ENCODE data around the gene GABBR2.
"Not testable (repeated sequence)": the region's sequence is repeated elsewhere in the genome, so short reads cannot be mapped to it uniquely, and the experiment has no call there.

Gene GABBR2

DNA sequence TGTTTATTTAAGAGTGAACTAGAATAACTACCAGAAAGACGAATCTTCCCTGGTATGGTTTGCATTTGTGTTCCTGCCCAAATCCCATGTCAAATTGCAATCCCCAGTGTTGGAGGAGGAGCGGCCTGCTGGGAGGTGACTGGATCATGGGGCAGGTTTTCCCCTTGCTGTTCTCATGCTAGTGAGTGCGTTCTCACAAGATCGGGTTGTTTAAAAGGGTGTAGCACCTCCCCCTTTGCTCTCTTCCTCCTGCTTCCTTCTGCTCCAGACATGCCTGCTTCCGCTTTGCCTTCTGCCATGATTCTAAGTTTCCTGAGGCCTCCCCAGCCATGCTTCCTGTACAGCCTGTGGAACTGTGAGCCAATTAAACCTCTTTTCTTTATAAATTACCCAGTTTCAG, 242.9 kb downstream of the GABBR2 start:
- ATAC-seq: no peak

DNA sequence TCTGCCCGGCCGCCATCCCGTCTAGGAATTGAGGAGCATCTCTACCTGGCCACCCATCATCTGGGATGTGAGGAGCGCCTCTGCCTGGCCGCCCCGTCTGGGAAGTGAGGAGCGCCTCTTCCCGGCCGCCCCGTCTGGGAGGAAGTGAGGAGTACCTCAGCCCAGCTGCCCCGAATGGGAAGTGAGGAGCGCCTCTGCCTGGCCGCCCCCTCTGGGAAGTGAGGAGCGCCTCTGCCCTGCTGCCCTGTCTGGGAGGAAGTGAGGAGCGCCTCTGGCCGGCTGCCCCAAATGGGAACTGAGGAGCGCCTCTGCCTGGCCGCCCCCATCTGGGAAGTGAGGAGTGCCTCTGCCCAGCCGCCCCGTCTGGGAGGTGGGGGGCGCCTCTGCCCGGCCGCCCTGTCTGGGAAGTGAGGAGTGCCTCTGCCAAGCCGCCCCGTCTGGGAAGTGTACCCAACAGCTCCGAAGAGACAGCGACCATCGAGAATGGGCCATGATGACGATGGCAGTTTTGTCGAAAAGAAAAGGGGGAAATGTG, 244.5 kb downstream of the GABBR2 start:
- ATAC-seq: not testable (repeated sequence)

DNA sequence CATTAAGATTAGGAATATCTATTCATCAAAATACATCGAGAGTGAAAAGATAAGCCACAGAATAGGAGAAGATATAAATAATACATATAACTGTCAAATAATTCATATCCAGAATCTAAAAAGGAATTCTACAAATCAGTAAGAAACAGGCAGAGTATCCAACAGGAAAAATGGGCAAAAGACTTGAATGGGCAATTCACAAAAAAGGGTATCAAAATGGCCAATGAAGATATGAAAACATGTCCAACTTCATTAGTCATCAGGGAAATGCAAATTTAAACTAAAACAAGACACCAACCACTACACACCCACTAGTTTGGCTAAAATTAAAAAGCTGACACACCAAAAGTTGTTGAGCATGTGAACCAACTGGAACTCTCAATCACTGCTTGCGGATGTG, 246.4 kb downstream of the GABBR2 start:
- ATAC-seq: no peak

DNA sequence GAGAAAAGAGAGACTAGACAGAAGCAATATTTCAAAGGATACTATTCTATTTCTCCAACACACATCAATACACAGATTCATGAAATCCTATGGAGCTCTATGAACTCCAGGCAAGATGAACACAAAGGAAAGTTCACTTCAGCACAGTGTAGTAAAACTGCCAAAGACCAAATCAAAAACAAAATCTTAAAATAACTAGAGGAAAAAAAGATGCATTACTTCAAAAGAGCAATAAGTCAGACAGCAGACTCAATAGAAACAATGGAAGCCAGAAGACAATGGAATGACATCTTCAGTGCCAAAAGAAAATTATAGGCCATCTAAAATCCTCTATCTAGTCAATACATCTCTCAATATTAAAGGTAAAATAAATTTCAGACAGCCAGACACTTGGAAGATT, 248.0 kb downstream of the GABBR2 start:
- no peak for ATAC-seq

DNA sequence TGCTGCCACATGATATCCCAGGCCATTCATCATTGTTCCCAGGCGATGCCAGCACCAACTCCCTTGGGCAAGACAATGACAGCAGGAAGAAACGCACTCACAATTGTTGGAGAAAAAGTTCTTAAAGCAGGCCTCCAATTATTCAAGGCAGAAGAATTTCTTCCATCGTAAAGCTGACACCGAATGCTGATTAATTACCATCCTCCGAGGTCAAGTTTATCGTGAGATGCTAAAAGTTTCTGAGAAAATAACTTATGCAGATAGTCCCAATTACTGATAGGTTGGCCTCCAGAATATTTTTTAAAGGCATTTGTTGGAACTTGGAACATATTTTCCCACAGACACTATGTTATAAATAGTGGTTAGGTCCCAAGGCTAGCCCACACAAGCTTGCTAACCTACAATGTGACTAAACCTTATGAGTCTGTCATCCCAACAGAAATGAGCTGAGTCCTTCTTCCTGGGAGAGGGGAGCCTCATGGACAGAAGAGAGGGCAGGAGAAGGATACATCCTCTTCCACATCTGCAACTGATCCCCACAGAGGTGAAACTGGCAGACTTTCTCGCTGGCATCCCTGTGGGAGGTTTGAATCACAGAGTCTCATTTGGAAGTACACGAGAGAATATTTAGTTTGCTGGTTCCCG, 250.9 kb downstream of the GABBR2 start:
- no peak for ATAC-seq

DNA sequence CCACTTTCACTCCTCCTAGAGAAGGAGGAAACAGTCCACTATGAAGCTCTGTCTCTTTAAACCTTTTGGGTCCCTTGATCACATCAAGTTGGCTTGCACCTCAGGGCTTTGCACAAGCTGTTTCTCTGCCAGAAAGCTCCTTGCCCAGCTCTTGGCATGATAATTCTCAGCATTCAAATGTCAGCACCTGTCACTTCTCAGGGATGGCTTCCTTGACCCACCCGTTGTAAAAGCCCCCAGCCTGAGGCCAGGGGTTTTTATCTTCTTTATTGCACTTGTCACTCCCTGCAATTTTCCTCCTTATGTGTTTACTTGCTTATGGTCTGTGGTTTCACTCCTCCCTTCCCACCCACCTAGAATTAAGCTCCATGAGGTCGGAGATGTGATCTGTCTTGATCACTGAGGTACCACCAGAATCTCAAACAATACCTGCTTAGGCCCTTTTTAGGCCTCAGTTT, 252.6 kb downstream of the GABBR2 start:
- no peak for ATAC-seq

DNA sequence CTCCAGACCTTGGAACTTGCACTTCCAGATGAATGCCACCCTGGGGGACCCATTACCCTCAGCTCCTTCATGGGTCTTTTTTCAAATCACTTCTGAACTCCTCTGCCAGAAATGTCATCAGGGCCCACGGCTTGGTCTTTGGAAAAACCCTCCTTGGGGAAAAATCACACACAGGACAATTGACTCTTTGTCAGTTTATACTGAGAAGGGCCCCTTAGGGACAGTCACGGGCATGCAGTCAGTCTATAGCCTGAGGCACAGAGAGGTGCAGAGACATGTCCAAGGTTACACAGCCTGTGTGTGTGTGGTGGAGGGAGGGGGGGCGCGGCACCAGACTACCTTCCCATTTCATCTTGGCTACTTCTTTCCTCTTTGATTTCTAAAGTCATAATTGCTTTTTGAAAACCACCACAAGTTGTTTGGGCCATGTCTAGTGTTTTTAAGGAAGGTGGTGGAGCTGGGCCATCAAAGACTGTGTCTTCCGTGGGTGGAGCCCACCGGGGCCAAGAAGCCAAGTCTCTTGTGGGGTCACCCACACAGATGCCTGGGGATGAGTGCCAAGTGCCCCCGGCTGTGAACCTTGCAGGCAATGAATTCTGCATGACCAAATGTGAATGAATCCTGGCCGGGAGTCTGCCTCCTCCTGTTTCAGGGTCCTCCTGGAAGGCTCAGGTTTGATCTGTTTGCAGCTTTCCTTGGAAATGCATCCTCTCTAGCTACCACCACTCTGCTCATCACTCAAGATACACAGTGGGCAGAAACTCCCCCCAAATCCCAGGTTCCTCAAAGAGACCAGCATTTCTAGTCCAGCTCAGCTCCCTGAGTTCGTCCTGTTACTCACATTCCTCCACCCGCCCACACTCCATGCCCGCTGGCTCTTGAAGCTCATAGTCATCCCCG, 253.2 kb downstream of the GABBR2 start:
- no peak for ATAC-seq

DNA sequence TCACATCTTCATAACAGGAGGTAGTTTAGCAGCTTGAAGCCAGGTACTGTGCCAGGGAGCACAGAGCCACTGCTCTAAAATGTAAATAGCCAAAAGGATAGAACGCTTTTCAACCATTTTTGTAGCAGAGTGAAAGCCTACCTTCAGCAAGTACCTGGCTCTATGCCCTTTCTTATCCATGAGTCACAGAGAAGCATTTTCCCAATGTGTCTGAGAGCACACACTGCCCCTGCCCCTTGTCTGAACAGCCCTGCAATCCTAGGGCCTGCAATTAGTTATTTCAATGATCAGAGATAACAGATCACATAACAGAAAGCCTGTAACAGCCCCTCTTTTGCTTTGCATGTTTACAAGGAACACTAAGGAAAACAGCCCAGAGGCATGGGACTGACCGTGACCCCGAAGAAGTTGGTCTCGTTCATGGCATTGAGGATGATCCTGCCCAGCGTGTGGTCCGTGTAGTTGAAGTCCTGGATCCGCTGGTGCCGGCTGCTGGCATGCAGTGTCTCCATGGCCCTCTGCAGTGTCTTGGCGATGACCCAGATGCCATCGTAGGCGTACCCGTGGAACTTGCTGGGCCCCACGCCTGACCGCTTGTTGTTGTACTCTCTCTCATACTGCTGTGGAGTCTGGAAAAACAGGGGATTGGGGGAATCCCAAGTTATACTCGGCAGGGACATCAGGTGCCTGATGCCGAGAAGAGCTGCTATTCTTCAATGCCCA, 255.0 kb downstream of the GABBR2 start:
- no peak for ATAC-seq

DNA sequence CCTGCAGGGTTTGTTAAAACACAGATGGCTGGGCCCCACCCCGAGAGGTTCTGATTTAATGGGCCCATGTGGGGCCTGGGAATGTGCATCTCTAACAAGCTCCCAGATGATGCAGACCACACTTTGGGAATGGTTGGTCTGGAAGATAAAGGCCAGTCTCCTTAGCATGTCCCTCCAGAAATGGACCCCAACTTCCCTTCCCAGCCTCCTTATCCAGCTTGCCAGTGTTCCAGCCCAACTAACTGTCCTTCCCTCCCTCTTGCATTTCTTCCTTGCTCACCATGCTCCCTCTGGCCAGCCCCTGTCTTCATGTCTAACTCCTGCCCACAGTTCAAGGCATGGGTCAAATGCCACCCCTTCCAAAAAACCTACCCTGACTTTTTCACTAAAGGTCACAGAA, 257.2 kb downstream of the GABBR2 start:
- ATAC-seq: no peak

DNA sequence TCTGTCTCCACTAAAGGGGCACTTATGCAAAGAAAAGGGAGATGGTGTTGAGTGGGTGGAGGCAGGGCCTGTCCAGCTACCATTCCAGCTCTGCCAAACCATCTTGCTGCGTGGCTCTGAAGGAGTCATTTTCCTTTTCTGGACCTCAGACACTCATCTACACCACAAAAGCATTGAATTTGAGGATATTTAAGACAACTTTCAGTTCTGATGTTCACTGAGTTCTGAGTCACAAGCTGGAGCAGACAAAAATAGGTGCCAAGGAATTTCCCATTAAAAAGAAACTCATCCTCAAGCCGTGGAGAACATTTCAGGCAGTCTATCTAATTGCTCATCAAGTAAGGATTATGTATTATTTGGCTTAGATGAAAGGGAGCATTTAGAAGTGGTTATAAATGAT, 258.2 kb downstream of the GABBR2 start:
- no peak for ATAC-seq

DNA sequence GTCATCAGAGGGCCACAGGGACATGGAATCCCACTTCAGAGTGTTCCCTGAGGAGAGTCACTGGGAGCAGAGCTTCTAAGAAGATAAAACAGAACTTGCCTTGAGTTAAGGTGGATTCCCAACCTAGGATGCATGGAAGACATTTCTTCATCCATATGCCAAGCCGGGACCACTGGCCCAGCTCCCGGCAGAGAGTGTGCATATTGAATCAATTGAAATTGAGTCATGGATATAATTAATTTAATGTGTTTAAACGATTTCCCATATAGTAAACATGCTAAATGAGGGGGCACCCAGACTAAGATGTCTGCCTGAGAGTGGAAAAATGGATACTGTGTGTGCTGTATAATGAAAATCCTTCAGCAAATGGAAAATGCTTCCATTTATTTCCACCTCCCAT, 258.9 kb downstream of the GABBR2 start:
- ATAC-seq: no peak

DNA sequence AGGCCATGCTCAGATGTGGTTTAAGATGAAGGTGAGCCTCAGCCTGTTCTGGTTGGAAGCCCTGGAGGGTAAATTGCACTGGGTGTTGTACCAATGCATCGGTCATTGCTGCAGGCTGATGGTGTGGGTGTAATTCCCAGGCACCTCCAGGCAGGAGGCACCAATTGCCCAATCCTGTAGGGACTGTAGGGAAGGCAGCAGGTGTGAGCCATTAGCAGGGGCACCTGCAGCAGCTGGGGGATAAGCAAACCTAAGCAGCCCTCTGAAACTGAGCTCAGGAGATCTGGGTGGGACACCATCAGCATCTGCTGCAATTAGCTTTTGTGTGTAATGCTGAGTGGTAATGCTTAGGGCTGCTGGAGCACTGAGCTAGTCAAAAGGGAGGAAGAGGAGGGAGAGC, 263.2 kb downstream of the GABBR2 start:
- ATAC-seq: no peak

DNA sequence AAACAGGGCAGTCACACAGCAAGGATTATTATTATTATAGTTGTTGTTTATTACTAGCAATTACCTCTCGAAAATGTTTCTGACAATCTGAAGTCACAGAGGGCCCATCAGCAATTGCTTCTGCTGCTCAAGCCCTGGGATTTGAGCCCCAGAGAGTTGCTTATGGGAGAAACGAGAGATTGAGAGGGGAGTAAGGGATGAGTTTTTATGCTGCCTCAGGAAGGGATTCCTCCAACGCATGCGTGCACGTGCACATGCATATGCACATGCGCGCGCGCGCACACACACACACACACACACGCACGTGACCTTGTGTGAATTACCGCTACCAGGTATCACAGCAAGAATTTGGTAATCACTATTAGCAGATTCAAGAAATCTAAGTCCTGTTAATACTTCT, 264.1 kb downstream of the GABBR2 start:
- ATAC-seq: no peak

DNA sequence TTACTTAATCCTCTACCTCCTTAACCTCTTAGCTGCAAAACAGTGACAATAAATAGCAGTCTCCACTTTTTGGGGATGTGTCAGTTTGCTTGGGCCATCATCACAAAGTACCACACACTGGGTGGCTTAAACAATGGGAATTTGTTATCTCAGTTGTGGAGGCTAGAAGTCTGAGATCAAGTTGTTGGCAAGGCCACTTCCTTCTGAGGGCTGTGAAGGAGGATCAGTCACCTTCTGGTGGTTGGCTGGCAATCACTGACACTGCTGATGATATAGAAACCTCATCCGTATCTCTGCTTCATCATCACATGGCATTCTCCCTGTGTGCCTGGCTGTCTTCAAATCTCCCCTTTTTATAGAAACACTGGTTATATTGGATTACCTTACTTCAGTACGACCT, 266.2 kb downstream of the GABBR2 start:
- no peak for ATAC-seq

DNA sequence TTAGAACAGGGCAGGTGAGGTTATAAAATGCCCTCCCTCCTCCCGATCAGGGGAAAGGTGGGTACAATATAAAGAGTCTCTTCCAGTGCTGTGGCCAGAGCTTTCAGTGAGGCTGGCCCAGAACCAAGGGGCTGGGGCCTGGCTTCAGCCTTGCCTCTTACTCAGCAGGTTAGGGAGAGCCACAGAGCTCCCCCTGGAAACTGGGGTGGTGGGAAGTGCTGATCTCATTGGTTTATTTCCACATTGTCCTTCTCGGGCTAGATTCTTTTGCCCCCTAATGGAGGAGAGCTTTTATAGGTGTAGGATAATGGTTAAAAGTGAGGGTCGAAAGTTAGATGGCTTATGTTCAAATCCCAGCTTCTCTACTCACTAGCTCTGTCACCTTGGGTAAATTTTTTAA, 266.6 kb downstream of the GABBR2 start:
- no peak for ATAC-seq

DNA sequence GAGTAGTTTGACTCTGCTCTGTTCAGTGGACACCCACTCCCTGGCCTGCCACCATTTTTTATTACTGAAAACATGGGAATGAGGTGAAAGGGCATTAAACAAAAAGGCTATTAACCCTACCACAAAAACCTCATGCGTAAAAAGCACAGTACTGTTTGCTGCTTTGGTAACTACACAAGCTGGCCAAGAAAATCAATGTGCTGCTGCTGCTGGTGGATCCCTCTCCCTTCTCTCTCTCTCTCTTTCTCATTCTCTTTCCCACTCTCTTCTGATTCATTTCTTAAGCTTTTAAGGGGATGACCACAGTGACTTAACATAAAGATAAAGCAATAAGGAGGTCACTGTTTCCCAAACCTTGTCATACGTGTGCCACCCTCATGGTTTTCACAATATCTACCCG, 270.1 kb downstream of the GABBR2 start:
- ATAC-seq: no peak

DNA sequence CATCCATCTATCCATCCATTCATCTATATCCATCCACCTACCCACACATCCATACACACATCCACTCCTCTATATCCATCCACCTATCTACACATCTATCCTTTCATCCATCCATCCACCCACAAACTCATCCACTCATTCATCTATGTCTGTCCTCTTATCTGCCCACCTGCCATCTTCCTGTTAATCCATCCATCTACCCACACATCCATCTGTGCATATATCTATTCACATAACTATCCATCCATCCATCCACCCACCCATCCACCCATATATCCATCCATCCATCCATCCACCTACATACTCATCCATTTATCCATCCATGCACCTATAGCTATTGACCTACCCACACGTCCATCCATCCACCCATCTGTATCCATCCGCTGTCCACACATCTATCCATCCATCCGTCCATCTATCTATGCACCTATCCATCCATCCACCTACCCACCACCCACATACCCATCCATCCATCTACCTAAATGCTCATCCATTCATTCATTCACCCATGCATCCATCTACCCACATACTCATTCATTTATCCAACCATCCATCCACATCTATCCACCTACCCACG, 271.2 kb downstream of the GABBR2 start:
- ATAC-seq: no peak

DNA sequence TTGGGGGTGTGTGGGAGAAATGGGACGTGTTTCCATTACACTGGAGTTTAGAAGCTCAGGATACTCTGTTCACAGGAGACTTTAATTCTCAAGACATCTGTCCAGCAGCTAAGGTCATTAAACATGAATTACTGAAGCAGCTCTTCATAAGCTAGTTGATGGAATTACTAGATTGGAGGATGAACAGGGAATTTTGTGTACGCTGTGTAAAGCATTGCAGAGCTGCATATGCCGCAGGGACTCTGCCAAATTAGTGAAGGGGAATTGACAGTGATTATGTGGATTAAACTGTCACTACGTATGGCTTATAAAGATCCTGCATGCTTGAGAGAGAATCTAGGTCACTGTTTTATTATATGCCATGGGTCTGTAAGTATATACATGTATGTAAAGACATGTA, 275.8 kb downstream of the GABBR2 start:
- no peak for ATAC-seq

DNA sequence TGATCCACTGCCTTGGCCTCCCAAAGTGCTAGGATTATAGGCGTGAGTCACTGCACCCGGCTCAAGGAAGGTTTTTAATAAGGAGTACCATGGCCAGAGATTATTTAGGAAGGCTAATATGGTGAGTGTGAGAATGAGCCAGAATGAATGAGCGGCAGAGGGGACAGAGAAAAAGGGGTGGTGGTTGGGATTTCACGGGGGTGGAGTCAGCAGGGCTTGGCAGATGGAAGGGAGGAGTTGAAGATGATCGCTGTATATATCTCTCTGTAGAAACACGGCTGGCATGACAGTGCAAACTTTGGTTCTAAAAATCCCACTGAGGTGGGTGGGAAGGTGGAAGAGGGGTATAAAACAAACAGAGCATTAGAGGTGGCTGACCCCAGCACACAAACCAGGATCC, 276.6 kb downstream of the GABBR2 start:
- ATAC-seq: no peak

DNA sequence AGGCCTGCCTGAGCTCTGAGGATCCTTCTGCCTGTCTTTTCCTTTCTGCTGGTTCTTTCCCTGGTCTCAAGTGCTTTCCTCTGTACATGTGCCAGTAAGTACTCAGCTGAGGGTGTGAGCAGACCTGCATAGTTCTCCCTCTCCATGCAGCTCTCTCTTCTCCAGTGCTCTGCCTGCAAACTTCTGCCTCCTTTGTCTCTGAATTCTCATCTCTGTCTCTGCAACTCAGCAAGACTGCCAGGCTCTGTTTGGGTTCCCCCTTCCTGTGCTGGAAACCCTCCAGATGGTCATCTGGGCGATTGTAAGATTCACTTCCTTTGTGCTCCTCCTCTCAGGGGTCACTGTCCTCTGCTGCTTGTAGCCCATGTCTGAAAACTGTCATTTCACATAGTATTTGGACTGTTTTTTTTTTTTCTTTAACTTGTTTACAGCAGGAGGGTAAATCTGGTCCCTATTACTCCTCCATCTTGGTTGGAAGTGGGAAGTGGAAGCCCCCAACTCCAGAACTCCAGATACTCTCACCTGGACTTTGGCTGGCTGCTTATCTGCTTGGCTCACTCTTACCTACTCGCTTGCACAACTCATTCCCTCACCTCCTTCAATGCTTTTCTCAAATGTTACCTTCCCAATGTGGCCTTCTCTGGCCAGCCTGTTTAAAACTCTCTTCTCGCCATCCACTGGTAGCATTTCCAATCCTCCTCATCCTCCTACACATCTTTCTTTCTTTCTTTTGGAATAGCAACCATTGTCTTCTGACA, 278.0 kb downstream of the GABBR2 start:
- ATAC-seq: no peak

DNA sequence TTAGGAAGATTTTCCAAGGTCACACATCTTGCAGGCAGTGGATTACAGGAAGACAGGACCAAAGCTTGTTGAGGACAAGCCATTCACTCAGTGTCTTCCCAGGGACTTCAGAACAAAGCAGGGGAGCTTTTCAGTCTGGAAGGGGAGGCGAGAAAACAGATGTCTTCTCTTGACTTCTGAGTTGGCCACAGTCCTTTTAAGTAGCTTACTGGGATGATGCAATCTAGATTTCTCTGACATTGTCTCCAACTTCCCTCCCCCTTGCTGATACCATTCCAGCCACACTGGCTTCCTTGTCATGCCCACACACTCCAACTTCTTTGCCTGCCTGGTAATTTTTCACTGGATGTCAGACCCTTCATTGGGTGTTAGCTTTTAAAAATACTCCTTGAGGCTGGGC, 279.1 kb downstream of the GABBR2 start:
- ATAC-seq: no peak

DNA sequence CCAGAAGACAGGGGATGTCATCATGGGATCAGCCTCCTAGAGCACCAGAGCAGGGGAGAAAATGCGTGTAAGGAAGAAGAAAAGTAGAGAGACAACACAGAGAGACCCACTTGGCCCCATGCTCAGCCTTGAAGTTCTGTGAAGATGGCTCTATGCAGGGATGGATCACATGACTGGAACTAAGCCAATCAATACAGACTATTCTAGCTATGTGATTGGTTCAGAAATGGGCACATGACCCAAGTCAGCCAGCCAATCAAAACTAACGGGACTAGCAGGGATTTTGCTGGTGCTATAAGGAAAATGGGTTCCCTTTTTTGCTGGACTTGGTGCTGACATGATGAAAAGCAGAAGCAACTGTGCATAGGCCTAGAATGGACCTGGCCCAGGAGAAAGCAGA, 280.3 kb downstream of the GABBR2 start:
- ATAC-seq: no peak
